GM13976 (cell line): ENCODE results near the gene RAET1G.
"Not testable (repeated sequence)": the region's sequence is repeated elsewhere in the genome, so short reads cannot be mapped to it uniquely, and the experiment has no call there.

Source experiments
- DNase-seq: peaks from one replicate; pipeline ENCODE4 v3.0.0; 2012; ENCODE audit warnings: low spot score
- CTCF ChIP-seq: IDR thresholded peaks from 2 replicates; pipeline ENCODE4 v1.5.1; 2012; ENCODE audit warnings: borderline replicate concordance, mild to moderate bottlenecking; ENCODE audit not compliant: insufficient read depth; ENCODE audit errors: extremely low read depth, missing control alignments, control extremely low read depth
- in situ Hi-C: fragments of 300-500 bp; cut with MboI; formaldehyde crosslinking; loops from one replicate; pipeline ENCODE4 v1.12.0; 2022; ENCODE audit warnings: low sequenced_read_pairs, mixed read lengths, inconsistent platforms; ENCODE audit not compliant: unreplicated experiment

The RAET1G gene

GRCh38 chr6:149896491-149896890 lies 26.4 kb downstream of the RAET1G start:
- no peak for DNase-seq
- in situ Hi-C loops: no loop called here
- TF ChIP-seq CTCF: no peak

GRCh38 chr6:149895833-149896271 lies 27.1 kb downstream of the RAET1G start:
- no peak for DNase-seq
- TF ChIP-seq CTCF: no peak
- in situ Hi-C loops: no loop called here

GRCh38 chr6:149895048-149895590 lies 27.8 kb downstream of the RAET1G start:
- no peak for DNase-seq
- no peak for TF ChIP-seq CTCF
- in situ Hi-C loops: no loop called here

GRCh38 chr6:149891864-149892263 lies 31.1 kb downstream of the RAET1G start:
- DNase-seq, in situ Hi-C loops: not testable (repeated sequence)

- DNase-seq: no peak
- in situ Hi-C loops: no loop called here
- no peak for TF ChIP-seq CTCF
Measured at GRCh38 chr6:149891259-149891658, 31.7 kb downstream of the RAET1G start.

- no peak for TF ChIP-seq CTCF
- in situ Hi-C loops: no loop called here
- DNase-seq: no peak
Measured at GRCh38 chr6:149890629-149891045, 32.3 kb downstream of the RAET1G start.

- TF ChIP-seq CTCF: no peak
- in situ Hi-C loops: no loop called here
- no peak for DNase-seq
Measured at GRCh38 chr6:149889326-149889725, 33.6 kb downstream of the RAET1G start.
